Measurements from ENCODE around the gene EPB41L5.

DNA sequence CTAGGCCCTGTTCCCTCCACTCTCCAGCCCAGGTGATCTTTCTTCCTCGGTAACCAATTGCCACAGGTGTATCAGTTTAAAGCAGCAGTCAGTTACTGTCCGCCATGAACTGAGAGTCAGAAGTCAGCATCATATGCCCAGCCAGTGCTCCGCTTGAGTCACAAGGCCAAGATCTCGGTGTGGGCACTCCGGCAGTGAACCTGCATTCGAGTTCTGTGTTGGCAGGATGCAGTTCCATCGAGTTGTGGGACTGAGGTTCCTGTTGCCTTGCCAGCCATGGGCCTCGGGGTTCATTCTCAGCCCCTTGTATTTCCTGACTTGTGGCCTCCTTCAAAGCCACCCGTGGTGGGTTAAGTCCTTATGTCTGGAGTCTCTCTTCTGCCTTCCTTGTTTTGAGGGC lies 213.4 kb downstream of the EPB41L5 start:
- TF ChIP-seq FOXM1 (IDR thresholded peaks at IDR 0.05; ENCODE audit: borderline replicate concordance) (no peak), ARNT (IDR thresholded peaks at IDR 0.05) (no peak), NFRKB (IDR thresholded peaks at IDR 0.05) (no peak), FOXA1 (IDR thresholded peaks at IDR 0.05) (no peak), BHLHE40 (IDR thresholded peaks at IDR 0.05; ENCODE audit: borderline replicate concordance) (no peak), LEF1 (IDR thresholded peaks at IDR 0.05; ENCODE audit: borderline replicate concordance) (no peak), FOXK2 (IDR thresholded peaks at IDR 0.05) (no peak), ZNF384 (IDR thresholded peaks at IDR 0.05) (no peak), CTBP1 (IDR thresholded peaks at IDR 0.05; ENCODE audit: borderline replicate concordance) (no peak), TARDBP (IDR thresholded peaks at IDR 0.05) (no peak), HDGF (IDR thresholded peaks at IDR 0.05; ENCODE audit: borderline replicate concordance) (no peak), SP1 (IDR thresholded peaks at IDR 0.05) (no peak), L3MBTL2 (conservative IDR thresholded peaks at IDR 0.05) (no peak)

Measured in HEK293T (cell line).